Measurements from ENCODE around the gene MORN1.

- no peak for TF ChIP-seq CTCF (conservative IDR thresholded peaks at IDR 0.05; ENCODE audit: low read depth, low read length)
- TF ChIP-seq RFX5 (IDR thresholded peaks at IDR 0.05; ENCODE audit: low read depth, low read length): no peak
- no peak for TF ChIP-seq SMC3 (IDR thresholded peaks at IDR 0.05; ENCODE audit: low read depth, low read length)
- TF ChIP-seq, protein P1, sequence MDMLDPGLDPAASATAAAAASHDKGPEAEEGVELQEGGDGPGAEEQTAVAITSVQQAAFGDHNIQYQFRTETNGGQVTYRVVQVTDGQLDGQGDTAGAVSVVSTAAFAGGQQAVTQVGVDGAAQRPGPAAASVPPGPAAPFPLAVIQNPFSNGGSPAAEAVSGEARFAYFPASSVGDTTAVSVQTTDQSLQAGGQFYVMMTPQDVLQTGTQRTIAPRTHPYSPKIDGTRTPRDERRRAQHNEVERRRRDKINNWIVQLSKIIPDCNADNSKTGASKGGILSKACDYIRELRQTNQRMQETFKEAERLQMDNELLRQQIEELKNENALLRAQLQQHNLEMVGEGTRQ (IDR thresholded peaks at IDR 0.05; ENCODE audit: low read depth, low read length): no peak
- TF ChIP-seq POLR2A (IDR thresholded peaks at IDR 0.05; ENCODE audit: low read depth, low read length): no peak; the same call in 1 of the 2 replicates
- TF ChIP-seq, protein P2, sequence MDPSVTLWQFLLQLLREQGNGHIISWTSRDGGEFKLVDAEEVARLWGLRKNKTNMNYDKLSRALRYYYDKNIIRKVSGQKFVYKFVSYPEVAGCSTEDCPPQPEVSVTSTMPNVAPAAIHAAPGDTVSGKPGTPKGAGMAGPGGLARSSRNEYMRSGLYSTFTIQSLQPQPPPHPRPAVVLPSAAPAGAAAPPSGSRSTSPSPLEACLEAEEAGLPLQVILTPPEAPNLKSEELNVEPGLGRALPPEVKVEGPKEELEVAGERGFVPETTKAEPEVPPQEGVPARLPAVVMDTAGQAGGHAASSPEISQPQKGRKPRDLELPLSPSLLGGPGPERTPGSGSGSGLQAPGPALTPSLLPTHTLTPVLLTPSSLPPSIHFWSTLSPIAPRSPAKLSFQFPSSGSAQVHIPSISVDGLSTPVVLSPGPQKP (IDR thresholded peaks at IDR 0.05; ENCODE audit: borderline replicate concordance, low read depth, low read length): no peak
Observed at GRCh38 chr1:2392686-2393085, 1.3 kb upstream of the MORN1 start.

Measured in IMR-90 (cell line).